ENCODE results near the gene CACNA1S. TPM values are rescaled to one million over a fixed set of nuclear protein-coding genes. Genes with fewer than 3 reads are reported as not detected.

Gene CACNA1S
- total RNA-seq, 4 donors from 2014 or later: not detected

- peak; percentile 98 for ATAC-seq
- WGBS, 2 donors (ENCODE audit: low coverage in 1 of 2): 15 to 20% methylated on average over 6 to 8 of the region's 31 CpGs
- H3K27me3 ChIP-seq: no peaks in the 10 kb centered on the region
- no peak for TF ChIP-seq EP300 (IDR thresholded peaks at IDR 0.05)
- no peak for TF ChIP-seq CTCF (IDR thresholded peaks at IDR 0.05)
- TF ChIP-seq POLR2AphosphoS5 (IDR thresholded peaks at IDR 0.05): peak; percentile 39
- no peak for TF ChIP-seq POLR2A (IDR thresholded peaks at IDR 0.05)
- H3K27ac ChIP-seq: peak within 1 kb of the TSS in 3 of 4 donors; percentile 75 to 84 (median 82)
- peak within 1 kb of the TSS; percentile 50 to 77 for H3K4me3 ChIP-seq
- H3K36me3 ChIP-seq: peaks cover 0 to 24% of the 10 kb centered on the region in 2 donors
- peaks cover 0 to 25% (median 8%) of the 10 kb centered on the region in 3 donors for H3K4me1 ChIP-seq
- H3K9me3 ChIP-seq: no peaks in the 10 kb centered on the region
Observed at GRCh38 chr1:201154389-201155165, 42.4 kb upstream of the CACNA1S start, which contains the start of gene TMEM9. TSS of gene TMEM9 (minus strand) at chr1:201154474. CDS start at chr1:201153923, 551 bp downstream.

GRCh38 chr1:201153474-201154388 lies 41.5 kb upstream of the CACNA1S start:
- peak overlapping the region; percentile 50 to 77 for H3K4me3 ChIP-seq
- peaks cover 0 to 32% of the 10 kb centered on the region in 2 donors for H3K36me3 ChIP-seq
- H3K9me3 ChIP-seq: no peaks in the 10 kb centered on the region
- H3K4me1 ChIP-seq: peaks cover 0 to 25% (median 8%) of the 10 kb centered on the region in 3 donors
- TF ChIP-seq EP300 (IDR thresholded peaks at IDR 0.05): no peak
- no peak for TF ChIP-seq POLR2AphosphoS5 (IDR thresholded peaks at IDR 0.05)
- TF ChIP-seq CTCF (IDR thresholded peaks at IDR 0.05): no peak
- no peak for TF ChIP-seq POLR2A (IDR thresholded peaks at IDR 0.05)
- ATAC-seq: peak; percentile 85
- H3K27ac ChIP-seq: peak overlapping the region in 3 of 4 donors; percentile 75 to 84 (median 82)
- 24% methylated on average over 3 of the region's 37 CpGs; no CpG with 5 or more reads in 1 of the 2 donors for WGBS, 2 donors (ENCODE audit: low coverage in 1 of 2)
- no peaks in the 10 kb centered on the region for H3K27me3 ChIP-seq

GRCh38 chr1:201149400-201149799 lies 37.2 kb upstream of the CACNA1S start:
- H3K36me3 ChIP-seq: peaks cover 0 to 75% of the 10 kb centered on the region in 2 donors
- H3K4me3 ChIP-seq: no peak overlapping the region
- no peaks in the 10 kb centered on the region for H3K9me3 ChIP-seq
- no peaks in the 10 kb centered on the region for H3K27me3 ChIP-seq
- WGBS, 2 donors (ENCODE audit: low coverage in 1 of 2): 64 to 92% methylated on average over 2 to 3 of the region's 4 CpGs
- ATAC-seq: no peak
- H3K4me1 ChIP-seq: peaks cover 0 to 16% (median 5%) of the 10 kb centered on the region in 3 donors
- TF ChIP-seq EP300 (IDR thresholded peaks at IDR 0.05): no peak
- TF ChIP-seq CTCF (IDR thresholded peaks at IDR 0.05): peak in 2 of 4 experiments; percentile 12 to 26
- TF ChIP-seq POLR2A (IDR thresholded peaks at IDR 0.05): no peak
- H3K27ac ChIP-seq: no peak overlapping the region

DNA sequence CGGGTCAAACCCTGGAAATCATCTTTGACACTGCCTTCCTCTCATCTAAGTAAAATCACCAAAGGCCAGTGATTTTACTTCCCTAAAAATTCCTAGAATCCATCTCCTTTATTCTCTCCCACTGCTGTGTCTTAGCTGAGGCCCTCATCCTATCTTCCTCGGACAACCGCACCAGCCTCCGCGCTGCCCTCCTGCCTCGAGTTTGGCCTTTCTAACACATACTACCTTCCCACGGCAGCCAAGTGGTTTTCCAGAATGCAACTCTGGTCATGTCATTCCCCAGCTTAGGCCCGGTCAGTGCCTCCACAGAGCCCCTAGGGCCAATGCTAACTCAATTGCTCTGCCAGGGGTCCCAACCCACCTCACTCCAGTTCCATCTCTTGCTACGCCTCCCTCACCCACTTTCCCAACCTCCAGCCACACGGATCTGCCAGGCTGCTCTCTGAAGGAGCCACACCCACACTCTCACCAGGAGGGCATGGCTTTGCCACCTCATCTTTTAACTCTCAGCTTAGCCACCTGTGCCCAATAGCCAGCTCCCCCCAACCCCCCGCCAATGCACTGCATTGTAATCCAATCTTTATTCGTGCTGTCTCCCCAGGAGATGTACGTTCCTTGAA lies 35.3 kb upstream of the CACNA1S start:
- H3K27ac ChIP-seq: no peak overlapping the region
- H3K4me1 ChIP-seq: peaks cover 0 to 6% (median 0%) of the 10 kb centered on the region in 3 donors
- no peak for ATAC-seq
- TF ChIP-seq CTCF (IDR thresholded peaks at IDR 0.05): no peak
- TF ChIP-seq EP300 (IDR thresholded peaks at IDR 0.05): no peak
- TF ChIP-seq POLR2AphosphoS5 (IDR thresholded peaks at IDR 0.05): no peak
- TF ChIP-seq POLR2A (IDR thresholded peaks at IDR 0.05): no peak
- 85 to 92% methylated on average over 8 to 11 of the region's 13 CpGs for WGBS, 2 donors (ENCODE audit: low coverage in 1 of 2)
- peaks cover 0 to 94% of the 10 kb centered on the region in 2 donors for H3K36me3 ChIP-seq
- H3K27me3 ChIP-seq: no peaks in the 10 kb centered on the region
- no peaks in the 10 kb centered on the region for H3K9me3 ChIP-seq
- H3K4me3 ChIP-seq: no peak overlapping the region

Data from gastroesophageal sphincter (tissue), 4 donors.